Stimulated activated CD4-positive, alpha-beta T cell treated with anti-CD3 and anti-CD28 coated beads, Interleukin-15, amount 100 ng/mL, for 1 hour (primary cell): ENCODE data around the gene FMNL1.

Experiments
- DNase-seq, 2 donors: peaks; one replicate each; pipeline ENCODE4 v3.0.0-alpha.2; 2020; ENCODE audit warnings: low read depth in 1 of 2, low spot score in 1 of 2

FMNL1 gene

GRCh38 chr17:45257115-45257514, 35.4 kb downstream of the FMNL1 start:
- DNase-seq: no peak

GRCh38 chr17:45258981-45259380, 37.3 kb downstream of the FMNL1 start:
- DNase-seq: no peak

- DNase-seq: no peak
Measured at GRCh38 chr17:45260204-45260783, 38.6 kb downstream of the FMNL1 start.

GRCh38 chr17:45261577-45262515, 40.2 kb downstream of the FMNL1 start, which contains the start of gene SPATA32:
Gene SPATA32, minus strand, starts transcription at chr17:45262094. Its CDS starts 78 bp downstream, at chr17:45262016.
- DNase-seq: peak; percentile 35 to 51

GRCh38 chr17:45262516-45263476, 41.1 kb downstream of the FMNL1 start:
- DNase-seq: no peak

GRCh38 chr17:45263477-45263860, 41.8 kb downstream of the FMNL1 start:
- no peak for DNase-seq

- no peak for DNase-seq
Measured at GRCh38 chr17:45264430-45264829, 42.7 kb downstream of the FMNL1 start.

GRCh38 chr17:45264988-45265387, 43.3 kb downstream of the FMNL1 start:
- no peak for DNase-seq

- DNase-seq: no peak
Measured at GRCh38 chr17:45265821-45266220, 44.1 kb downstream of the FMNL1 start.

GRCh38 chr17:45266372-45266926, 44.8 kb downstream of the FMNL1 start:
- no peak for DNase-seq

- DNase-seq: no peak
Measured at GRCh38 chr17:45267436-45268055, 45.9 kb downstream of the FMNL1 start.

- no peak for DNase-seq
Measured at GRCh38 chr17:45269912-45270311, 48.2 kb downstream of the FMNL1 start.

- DNase-seq: peak; percentile 31 to 49
Measured at GRCh38 chr17:45270828-45271418, 49.2 kb downstream of the FMNL1 start.

GRCh38 chr17:45271603-45272002, 49.9 kb downstream of the FMNL1 start:
- DNase-seq: no peak

GRCh38 chr17:45273551-45273957, 51.9 kb downstream of the FMNL1 start:
- no peak for DNase-seq

GRCh38 chr17:45274033-45274432, 52.3 kb downstream of the FMNL1 start:
- DNase-seq: no peak

GRCh38 chr17:45276031-45276430, 54.3 kb downstream of the FMNL1 start:
- DNase-seq: no peak

GRCh38 chr17:45277216-45277849, 55.6 kb downstream of the FMNL1 start:
- DNase-seq: peak; percentile 84

GRCh38 chr17:45277992-45278391, 56.3 kb downstream of the FMNL1 start:
- DNase-seq: no peak

GRCh38 chr17:45279898-45280297, 58.2 kb downstream of the FMNL1 start:
- DNase-seq: no peak
